NK-92 (cell line): Measurements from ENCODE around the gene EDNRA.

ENCODE experiments used
- DNase-seq: peaks from one replicate; lab custom pipeline; 2025; ENCODE audit not compliant: unreplicated experiment; lab: John Stamatoyannopoulos, UW

The EDNRA gene

DNA sequence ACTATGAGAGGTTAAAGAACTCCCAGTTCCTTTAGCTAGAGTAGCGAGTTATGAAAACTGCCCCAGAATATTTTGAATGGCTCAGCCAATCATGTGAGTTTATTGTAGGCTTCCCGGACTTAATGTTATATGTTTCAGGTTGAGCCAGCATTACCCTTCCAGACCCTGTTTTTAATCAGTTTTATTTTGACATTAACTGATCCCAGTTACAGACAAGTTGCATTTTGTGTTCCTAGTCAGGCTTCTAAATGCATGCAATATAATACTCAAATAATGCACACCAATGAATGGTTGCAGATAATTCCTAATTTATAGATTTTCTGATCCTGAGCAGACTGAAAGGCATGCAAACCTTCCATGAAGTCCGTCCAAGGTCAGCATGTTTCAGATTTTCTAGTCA is 57.8 kb downstream of the EDNRA start:
- no peak for DNase-seq

DNA sequence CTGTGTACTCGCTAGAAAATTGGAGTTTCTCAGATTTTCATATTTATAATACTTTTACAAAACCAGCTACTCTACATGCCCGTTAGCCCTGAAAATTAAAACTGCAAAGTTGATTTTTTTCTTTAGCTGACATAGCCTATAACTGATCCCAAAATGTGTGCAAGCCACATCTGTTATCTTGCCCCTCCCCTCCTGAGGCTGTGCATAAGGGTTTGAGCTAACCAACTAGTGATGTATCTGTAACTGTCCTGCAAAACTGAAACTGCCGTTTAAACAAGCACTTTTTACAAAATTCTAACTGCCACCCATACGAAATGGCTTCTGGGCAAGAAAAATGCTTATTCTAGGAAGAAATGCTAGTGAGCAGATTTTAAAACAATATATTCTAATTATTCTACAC is 59.1 kb downstream of the EDNRA start:
- no peak for DNase-seq

GRCh38 chr4:147542229-147542990 is 61.5 kb downstream of the EDNRA start:
- DNase-seq, result no peak

- no peak for DNase-seq
Measured at GRCh38 chr4:147543034-147543433, 62.1 kb downstream of the EDNRA start.

GRCh38 chr4:147546349-147546748 is 65.5 kb downstream of the EDNRA start:
- no peak for DNase-seq

DNA sequence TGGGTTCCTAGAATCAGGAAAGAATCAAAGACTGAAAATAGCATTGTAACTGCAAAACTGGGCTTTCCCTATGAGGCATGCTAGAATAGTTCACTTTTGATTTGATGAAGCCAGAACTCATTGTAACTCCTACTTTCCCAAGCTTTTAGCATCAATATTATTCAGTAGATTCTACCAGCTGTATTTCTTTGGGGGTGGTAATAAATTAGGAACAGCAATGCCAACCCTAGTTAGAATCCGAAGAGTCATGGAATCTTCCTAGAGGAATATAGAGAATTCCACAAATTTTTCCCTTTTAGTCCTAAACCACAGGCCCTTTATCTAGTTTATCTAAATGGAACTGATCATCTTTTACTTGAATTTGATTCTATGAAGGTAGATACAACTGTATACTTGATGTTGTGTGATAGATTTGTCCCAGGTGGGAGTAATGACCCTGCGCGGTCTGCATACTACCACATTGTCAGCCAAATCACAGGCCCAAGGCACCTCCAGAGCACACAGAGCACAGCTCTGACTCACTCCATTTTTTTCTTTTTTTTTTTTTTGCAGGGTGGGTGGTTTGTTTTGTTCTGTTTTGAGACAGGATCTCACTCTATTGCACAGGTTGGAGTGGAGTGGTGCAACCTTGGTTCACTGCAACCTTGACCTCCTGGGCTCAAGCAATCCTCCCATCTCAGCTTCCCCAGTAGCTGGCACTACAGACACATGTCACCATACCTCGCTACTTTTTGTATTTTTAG is 66.6 kb downstream of the EDNRA start:
- no peak for DNase-seq

DNA sequence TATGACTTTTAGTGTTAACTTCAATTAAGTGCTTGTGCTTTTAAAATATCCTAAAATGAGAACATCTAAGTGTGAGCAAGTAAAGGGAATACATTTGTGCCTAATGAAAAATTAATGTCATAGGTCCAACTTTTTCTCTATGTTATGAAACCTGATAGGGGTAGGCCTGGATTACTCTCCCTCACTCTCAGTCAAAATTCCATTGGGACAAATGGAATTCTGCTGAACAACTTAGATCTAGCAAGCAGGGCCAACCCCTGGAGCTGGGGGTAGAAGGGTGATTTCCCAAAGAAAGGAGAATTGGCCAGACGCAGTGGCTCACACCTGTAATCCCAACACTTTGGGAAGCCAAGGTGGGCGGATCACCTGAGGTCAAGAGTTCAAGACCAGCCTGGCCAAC is 67.4 kb downstream of the EDNRA start:
- no peak for DNase-seq

DNA sequence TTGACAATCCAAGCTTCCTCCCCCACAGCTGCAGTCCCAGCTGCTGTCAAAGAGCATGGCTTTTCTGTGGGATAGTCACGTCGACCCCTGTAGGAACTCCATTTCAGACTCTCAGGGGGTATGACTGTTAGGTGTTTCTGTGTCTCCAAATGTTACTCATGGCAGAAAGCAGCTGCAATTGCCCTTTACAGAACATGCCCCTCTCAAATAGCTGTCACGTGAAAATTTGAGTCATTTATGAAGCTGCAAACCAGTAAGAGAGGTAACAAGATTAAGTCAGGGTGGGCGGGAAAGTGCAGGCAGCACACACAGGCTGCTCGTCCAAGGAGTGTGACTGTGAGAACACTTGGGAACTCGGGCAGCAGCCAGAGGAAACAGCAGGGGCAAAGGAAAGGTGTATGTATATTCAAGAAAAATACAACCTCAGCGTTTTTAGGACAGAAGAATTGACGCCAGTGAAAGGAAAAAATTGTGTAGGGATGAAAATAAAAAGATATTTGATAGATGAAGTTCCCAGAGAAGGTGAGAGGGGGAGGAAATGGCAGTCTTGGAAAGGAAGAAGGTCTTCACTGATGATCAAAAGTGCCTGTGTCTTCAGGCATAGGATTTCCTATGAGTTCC is 69.8 kb downstream of the EDNRA start:
- no peak for DNase-seq

DNA sequence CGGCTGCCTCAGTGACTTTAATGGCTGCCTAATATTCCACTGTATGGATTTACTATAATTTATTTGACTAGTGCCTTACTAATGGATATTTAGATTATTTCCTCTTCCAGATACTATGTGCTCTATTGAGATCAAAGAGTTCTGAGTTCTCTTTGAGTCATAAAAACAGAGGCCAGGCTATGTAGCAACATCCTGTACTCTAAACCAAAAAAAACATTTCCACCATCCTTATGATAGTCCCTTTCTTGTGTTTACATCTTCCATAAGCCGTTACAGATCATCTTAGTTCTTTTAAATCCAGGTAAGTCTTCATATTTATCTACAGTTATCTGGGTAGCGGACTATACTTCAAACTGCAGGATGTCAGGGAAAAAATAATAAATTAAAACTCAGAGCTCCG is 79.7 kb downstream of the EDNRA start:
- DNase-seq, result no peak

DNA sequence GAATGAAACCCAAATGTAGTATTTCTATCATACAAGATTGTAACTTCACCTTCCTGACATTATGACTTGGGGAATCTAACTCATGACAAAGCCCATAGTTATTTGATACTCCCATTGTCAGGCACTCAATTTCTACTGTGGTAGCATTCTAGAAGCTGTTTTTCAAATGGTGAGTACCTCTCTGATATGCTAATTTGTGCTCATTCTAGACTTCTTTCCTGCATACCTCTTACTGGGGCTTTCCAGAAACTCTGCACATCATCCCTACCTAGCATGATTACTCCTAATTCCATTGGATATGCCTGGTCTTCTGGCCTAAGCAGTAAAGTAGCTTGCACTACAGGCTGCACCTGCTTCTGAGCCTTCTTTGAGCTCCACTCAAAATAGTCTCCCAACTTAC is 85.9 kb downstream of the EDNRA start:
- no peak for DNase-seq

DNA sequence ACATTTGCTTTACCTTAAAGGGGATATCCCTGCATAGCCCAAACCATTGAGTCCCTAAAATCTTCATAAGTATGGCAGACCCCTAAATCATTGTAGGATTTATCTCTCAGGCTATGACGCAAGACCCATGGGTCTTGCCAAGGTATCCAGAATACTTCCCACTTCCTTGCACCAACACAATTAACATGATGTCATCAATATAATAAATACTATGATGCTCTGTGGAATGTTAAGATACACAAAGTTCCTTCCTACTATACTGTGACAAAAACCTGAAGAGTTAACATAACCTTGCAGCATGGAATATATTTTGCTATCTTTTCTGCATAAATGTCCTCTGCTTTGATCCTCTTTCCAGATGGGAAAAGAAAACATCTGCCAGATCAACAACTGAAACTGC is 86.4 kb downstream of the EDNRA start:
- no peak for DNase-seq

DNA sequence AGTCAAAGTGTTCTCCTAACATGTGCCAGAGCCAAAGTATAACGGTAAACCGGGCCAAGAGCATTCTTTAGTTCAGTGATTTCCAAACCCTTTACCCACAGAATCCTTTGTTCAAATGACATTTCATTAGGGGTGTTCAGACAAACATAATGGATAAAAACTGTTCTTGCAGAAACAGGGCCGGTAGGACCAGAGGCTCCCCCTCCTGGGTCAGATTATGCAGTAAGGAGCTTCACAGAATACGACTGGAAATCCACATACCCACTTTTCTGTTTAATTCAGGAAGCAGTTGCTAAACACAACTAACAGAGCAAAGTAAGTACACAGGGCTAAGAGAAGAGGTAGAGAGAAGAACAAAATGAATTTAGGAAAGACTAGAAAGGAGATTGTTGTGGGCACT is 89.7 kb downstream of the EDNRA start:
- DNase-seq, result no peak

DNA sequence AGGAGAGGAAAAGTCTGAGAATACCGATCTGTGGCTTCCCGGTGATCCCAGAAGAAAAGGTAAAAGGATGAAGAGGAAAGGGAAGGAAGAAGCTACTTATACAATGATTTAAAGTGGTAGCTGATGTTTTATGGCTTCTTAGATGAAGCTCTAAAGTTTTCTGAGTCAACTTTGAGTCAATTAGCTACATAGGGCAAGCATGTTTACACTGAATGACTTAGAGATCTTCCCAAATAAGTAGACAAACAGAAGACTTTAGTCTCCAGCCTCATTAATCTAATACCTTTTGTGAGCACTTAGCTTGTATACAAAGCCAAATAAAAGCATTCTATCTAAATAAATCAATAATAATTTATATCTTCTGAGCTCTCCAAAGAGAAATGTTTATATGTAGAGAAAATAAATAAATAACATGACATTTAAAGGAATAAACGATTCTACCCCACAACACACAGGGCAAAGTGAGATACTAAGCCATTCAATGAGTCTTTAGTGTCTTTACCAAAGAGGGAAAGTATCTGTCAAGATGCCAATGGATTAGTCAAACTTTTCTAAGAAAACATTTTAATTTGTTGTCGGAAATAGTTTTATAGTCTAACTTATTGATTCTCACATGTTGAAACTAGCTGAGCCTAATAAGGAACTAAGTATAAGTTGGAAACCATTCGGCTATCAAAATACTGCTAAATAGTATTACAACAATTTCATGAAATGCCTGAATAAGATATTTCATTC is 90.3 kb downstream of the EDNRA start:
- DNase-seq, result no peak

DNA sequence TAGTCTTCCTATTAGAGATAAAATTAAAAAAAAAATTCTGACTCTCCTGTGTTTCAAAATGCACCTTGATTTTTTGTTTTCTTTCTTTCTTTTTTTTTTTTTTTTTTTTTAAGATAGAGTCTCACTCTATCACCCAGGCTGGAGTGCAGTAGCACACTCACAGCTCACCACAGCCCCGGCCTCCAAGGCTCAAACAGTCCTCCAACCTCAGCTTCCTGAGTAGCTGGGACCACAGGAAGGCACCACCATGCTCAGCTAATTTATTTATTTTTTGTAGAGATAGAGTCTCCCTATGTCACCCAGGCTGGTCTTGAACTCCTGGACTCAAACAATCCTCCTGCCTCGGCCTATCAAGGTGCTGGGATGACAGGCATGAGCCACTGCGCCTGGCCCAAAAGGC is 95.2 kb downstream of the EDNRA start:
- no peak for DNase-seq

DNA sequence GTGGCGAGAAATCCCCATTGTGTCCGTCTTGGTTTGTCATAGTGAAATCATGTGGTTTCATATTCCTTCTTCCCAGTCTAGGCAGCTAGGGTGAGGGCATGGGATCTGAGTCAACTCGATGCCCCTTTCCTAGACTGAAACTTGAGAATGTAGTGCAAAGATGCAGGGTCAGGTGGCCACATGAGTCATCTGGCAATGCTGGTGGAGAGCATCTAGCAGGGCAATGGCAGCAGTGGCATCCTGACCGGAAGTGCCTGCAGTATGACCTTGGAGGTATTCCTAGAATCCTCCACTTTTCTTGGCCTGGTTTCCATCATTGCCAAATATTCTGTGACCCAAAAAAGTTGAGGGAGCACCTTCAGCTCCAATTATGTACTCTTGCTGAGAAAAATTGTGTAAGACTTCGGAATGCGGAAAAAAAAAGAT is 97.2 kb downstream of the EDNRA start:
- no peak for DNase-seq

DNA sequence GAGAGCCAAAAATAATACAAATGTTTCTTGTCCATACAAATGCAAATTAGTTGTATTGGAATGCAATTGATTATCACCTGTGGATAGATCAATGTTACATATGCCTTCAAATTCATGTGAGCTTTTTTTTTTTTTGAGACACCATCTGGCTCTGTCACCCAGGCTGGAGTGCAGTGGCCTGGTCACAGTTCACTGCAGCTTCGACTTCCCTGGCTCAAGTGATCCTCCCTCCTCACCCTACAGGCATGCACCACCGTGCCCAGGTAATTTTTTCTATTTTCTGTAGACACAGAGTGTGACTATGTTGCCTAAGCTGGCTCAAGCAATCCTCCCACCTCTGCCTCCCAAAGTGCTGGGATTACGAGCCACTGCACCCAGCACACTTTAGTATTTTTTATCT is 97.7 kb downstream of the EDNRA start:
- no peak for DNase-seq

GRCh38 chr4:147580396-147580795 is 99.5 kb downstream of the EDNRA start:
- DNase-seq, result no peak

DNA sequence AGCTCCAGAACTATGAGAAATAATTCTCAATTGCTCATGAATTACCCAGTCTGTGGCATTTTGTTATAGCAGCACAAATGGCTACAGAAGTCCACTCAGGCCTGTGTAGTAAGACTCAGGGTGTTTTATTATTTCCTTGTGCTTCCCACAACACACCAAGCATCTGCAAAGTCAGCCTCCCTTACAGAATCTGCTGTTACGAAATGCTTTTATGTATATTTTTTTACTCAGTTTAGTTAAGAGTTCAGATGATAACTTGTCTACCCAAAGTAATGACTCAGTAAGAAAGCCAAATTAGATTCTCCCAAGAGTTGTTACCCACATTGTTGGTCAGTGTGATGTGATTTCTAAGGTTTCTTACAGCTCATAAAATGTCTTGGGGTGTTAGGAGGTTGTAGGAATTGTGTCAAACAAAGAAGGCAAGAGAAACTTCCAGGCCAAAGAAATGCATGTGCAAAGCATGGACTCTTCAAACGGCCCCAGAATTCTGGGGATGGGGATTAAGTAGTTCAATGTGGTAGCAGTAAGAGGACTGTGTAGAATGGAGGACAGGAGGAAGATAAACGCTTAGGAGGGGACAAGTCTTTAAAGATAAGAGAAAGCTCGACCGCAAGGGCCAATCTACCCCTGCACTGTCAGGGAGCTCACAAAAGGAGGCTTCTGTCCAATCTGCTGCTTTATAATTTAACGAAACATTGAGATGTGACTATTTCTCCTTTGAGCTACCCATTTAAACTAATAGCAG is 100.9 kb downstream of the EDNRA start:
- no peak for DNase-seq

- no peak for DNase-seq
Measured at GRCh38 chr4:147582386-147583060, 101.6 kb downstream of the EDNRA start.

- DNase-seq, result no peak
Measured at GRCh38 chr4:147583876-147584275, 103.0 kb downstream of the EDNRA start.
